SK-N-SH (cell line): ENCODE measurements around the gene ZDBF2.

ENCODE experiments used
- CHD2 ChIP-seq: fragments of 150-350 bp; IDR thresholded peaks from 2 replicates; pipeline ENCODE4 v1.6.1; 2018; ENCODE audit warnings: low read length; ENCODE audit not compliant: partially characterized antibody
- EP300 ChIP-seq, 2 experiments: IDR thresholded peaks; 2 replicates each; pipeline versions ENCODE4 v1.4.0 to v1.6.1; 2012; ENCODE audit warnings: borderline replicate concordance in 1 of 2, low read depth in 1 of 2, low read length in 1 of 2
- FOSL2 ChIP-seq: IDR thresholded peaks from 2 replicates; pipeline ENCODE4 v1.4.0; 2012; ENCODE audit warnings: low read depth, mild to moderate bottlenecking, moderate library complexity, borderline replicate concordance
- MEF2A ChIP-seq: IDR thresholded peaks from 2 replicates; pipeline ENCODE4 v1.4.0; 2012; ENCODE audit warnings: low read depth, borderline replicate concordance
- POLR2AphosphoS5 ChIP-seq: IDR thresholded peaks from 2 replicates; pipeline ENCODE4 v1.6.1; 2012; ENCODE audit warnings: low read depth, low read length
- SMC3 ChIP-seq: IDR thresholded peaks from 2 replicates; pipeline ENCODE4 v1.6.1; 2012; ENCODE audit warnings: low read depth, low read length, improper control_type of control experiment
- TAF1 ChIP-seq: IDR thresholded peaks from 2 replicates; pipeline ENCODE4 v1.6.1; 2012; ENCODE audit warnings: low read depth, mild to moderate bottlenecking, low read length, moderate library complexity, borderline replicate concordance
- TF ChIP-seq, protein P1 (sequence below): IDR thresholded peaks from 2 replicates; pipeline ENCODE4 v1.4.0; 2012; ENCODE audit warnings: low read depth, borderline replicate concordance
- TF ChIP-seq, protein P2 (sequence below): fragments of 200-600 bp; sonication (generic); IDR thresholded peaks from 2 replicates; pipeline ENCODE4 v1.6.1; 2017; ENCODE audit warnings: antibody characterized with exemption, mild to moderate bottlenecking, moderate library complexity
- TF ChIP-seq, protein P3 (sequence below): IDR thresholded peaks from 2 replicates; pipeline ENCODE4; 2012
- TF ChIP-seq, protein P4 (sequence below): IDR thresholded peaks from 2 replicates; pipeline ENCODE4 v1.6.1; 2012; ENCODE audit warnings: mild to moderate bottlenecking, low read depth, low read length, moderate library complexity

DNA sequence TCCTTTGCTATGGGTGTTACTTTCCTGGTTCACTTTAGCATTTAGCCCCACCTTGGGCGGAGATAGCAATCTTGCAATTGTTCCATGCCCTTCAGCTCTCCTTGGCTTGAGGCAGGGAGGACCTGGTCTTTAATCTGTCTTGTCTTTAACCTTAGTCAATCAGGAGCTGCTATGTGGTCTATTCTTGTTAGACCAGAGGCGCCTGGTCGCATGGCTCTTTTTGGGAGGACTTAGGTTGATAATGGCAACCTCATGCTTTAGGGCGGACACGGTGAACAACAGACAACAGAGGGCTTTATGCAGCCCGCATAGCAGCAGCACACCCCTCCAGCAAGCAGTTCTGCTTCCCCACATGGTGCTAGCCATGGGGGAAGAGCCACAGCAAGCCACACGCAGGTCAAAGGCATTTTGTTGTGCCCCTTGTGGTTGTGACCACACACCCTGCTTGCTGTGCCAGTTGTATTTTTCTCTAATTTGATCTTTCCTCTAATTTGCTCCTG lies 17.7 kb upstream of the ZDBF2 start:
- TF ChIP-seq POLR2AphosphoS5: no peak
- TF ChIP-seq, protein P1, sequence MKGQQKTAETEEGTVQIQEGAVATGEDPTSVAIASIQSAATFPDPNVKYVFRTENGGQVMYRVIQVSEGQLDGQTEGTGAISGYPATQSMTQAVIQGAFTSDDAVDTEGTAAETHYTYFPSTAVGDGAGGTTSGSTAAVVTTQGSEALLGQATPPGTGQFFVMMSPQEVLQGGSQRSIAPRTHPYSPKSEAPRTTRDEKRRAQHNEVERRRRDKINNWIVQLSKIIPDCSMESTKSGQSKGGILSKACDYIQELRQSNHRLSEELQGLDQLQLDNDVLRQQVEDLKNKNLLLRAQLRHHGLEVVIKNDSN: no peak
- no peak for TF ChIP-seq TAF1
- TF ChIP-seq SMC3: no peak
- TF ChIP-seq, protein P2, sequence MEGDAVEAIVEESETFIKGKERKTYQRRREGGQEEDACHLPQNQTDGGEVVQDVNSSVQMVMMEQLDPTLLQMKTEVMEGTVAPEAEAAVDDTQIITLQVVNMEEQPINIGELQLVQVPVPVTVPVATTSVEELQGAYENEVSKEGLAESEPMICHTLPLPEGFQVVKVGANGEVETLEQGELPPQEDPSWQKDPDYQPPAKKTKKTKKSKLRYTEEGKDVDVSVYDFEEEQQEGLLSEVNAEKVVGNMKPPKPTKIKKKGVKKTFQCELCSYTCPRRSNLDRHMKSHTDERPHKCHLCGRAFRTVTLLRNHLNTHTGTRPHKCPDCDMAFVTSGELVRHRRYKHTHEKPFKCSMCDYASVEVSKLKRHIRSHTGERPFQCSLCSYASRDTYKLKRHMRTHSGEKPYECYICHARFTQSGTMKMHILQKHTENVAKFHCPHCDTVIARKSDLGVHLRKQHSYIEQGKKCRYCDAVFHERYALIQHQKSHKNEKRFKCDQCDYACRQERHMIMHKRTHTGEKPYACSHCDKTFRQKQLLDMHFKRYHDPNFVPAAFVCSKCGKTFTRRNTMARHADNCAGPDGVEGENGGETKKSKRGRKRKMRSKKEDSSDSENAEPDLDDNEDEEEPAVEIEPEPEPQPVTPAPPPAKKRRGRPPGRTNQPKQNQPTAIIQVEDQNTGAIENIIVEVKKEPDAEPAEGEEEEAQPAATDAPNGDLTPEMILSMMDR: no peak
- TF ChIP-seq CHD2: no peak
- TF ChIP-seq EP300 (IDR thresholded peaks at IDR 0.05; ENCODE audit: borderline replicate concordance in 1 of 2, low read depth in 1 of 2, low read length in 1 of 2): no peak
- TF ChIP-seq, protein P3, sequence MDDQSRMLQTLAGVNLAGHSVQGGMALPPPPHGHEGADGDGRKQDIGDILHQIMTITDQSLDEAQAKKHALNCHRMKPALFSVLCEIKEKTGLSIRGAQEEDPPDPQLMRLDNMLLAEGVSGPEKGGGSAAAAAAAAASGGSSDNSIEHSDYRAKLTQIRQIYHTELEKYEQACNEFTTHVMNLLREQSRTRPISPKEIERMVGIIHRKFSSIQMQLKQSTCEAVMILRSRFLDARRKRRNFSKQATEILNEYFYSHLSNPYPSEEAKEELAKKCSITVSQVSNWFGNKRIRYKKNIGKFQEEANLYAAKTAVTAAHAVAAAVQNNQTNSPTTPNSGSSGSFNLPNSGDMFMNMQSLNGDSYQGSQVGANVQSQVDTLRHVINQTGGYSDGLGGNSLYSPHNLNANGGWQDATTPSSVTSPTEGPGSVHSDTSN: no peak
- TF ChIP-seq FOSL2: no peak
- TF ChIP-seq, protein P4, sequence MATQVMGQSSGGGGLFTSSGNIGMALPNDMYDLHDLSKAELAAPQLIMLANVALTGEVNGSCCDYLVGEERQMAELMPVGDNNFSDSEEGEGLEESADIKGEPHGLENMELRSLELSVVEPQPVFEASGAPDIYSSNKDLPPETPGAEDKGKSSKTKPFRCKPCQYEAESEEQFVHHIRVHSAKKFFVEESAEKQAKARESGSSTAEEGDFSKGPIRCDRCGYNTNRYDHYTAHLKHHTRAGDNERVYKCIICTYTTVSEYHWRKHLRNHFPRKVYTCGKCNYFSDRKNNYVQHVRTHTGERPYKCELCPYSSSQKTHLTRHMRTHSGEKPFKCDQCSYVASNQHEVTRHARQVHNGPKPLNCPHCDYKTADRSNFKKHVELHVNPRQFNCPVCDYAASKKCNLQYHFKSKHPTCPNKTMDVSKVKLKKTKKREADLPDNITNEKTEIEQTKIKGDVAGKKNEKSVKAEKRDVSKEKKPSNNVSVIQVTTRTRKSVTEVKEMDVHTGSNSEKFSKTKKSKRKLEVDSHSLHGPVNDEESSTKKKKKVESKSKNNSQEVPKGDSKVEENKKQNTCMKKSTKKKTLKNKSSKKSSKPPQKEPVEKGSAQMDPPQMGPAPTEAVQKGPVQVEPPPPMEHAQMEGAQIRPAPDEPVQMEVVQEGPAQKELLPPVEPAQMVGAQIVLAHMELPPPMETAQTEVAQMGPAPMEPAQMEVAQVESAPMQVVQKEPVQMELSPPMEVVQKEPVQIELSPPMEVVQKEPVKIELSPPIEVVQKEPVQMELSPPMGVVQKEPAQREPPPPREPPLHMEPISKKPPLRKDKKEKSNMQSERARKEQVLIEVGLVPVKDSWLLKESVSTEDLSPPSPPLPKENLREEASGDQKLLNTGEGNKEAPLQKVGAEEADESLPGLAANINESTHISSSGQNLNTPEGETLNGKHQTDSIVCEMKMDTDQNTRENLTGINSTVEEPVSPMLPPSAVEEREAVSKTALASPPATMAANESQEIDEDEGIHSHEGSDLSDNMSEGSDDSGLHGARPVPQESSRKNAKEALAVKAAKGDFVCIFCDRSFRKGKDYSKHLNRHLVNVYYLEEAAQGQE: no peak
- TF ChIP-seq MEF2A: no peak
